ENCODE results near the gene UBALD2.

DNA sequence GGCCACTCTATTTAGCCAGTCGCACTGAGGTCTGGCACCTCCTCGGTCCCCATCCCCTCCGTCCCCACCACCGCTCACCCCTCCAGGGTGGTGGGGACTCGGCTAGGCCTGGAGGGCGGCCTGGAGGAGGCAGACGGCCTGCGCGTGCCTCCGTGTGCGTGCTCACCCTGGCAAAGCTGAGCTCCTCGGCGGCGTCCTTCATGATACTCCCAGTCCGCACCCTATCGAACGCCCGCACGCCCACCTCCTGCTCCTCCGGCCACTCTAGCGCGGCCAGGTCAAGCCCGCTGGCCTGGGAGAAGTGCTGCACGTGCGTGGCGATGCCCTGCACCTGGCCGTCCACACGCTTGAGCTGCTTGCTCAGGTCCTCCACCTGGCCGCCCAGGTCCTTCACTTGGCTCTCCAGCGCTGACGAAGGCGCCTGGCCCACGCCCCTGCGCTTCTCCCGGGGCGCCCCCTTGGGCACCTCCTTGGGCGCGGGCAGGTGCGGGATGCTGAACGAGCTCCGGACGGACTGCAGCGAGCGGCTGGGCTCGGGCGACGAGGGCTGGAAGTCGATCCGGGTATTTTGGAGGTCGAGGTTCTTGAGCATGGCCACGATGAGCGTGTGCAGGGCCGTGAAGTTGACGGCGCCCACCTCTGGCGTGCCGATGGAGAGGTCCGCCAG is 42.3 kb downstream of the UBALD2 start:
- TF ChIP-seq POLR2A (IDR thresholded peaks at IDR 0.05; ENCODE audit: low read length) (no peak), GATA1 (IDR thresholded peaks at IDR 0.05; ENCODE audit: low read depth, low read length) (no peak)
